DOHH2 (cell line): ENCODE data around the gene ITCH.

Experiments used
- H3F3A ChIP-seq: fragments of 200-600 bp; sonication (generic), shearing (Covaris generic); 2 replicates; pipeline ENCODE4 v1.6.0; 2016; ENCODE audit warnings: antibody characterized with exemption, mild to moderate bottlenecking; ENCODE audit not compliant: control insufficient read depth, insufficient read depth
- H3K27ac ChIP-seq: fragments of 200-600 bp; sonication (generic); 2 replicates; pipeline ENCODE4 v1.5.1; 2014; ENCODE audit warnings: low read depth, mild to moderate bottlenecking, low read length, moderate library complexity
- H3K27me3 ChIP-seq: fragments of 200-600 bp; sonication (generic); 2 replicates; pipeline ENCODE4 v1.6.1; 2014; ENCODE audit warnings: mild to moderate bottlenecking, low read length, mixed read lengths; ENCODE audit not compliant: control insufficient read depth
- H3K36me3 ChIP-seq: fragments of 200-600 bp; sonication (generic); 2 replicates; pipeline ENCODE4 v1.6.1; 2014; ENCODE audit warnings: mild to moderate bottlenecking, low read length, moderate library complexity, mixed read lengths; ENCODE audit not compliant: control insufficient read depth
- H3K4me1 ChIP-seq: fragments of 200-600 bp; sonication (generic); 2 replicates; pipeline ENCODE4 v1.6.1; 2014; ENCODE audit warnings: mild to moderate bottlenecking, low read length, mixed read lengths; ENCODE audit not compliant: control insufficient read depth
- H3K4me2 ChIP-seq: fragments of 200-600 bp; sonication (generic); 2 replicates; pipeline ENCODE4 v1.6.0; 2014; ENCODE audit warnings: mild to moderate bottlenecking, low read length, moderate library complexity
- H3K4me3 ChIP-seq: fragments of 200-600 bp; sonication (generic); 2 replicates; pipeline ENCODE4 v1.5.1; 2014; ENCODE audit warnings: mild to moderate bottlenecking, low read length, mixed read lengths
- H3K79me2 ChIP-seq: fragments of 200-600 bp; sonication (generic); 2 replicates; pipeline ENCODE4 v1.6.1; 2014; ENCODE audit warnings: mild to moderate bottlenecking, low read length, mixed read lengths; ENCODE audit not compliant: control insufficient read depth
- H3K9me2 ChIP-seq: fragments of 200-600 bp; sonication (generic); replicated peaks from 2 replicates; pipeline ENCODE4 v1.6.1; 2014; ENCODE audit warnings: mild to moderate bottlenecking, low read length, mixed read lengths; ENCODE audit not compliant: control insufficient read depth
- H3K9me3 ChIP-seq: fragments of 200-600 bp; sonication (generic); 2 replicates; pipeline ENCODE4 v1.6.1; 2014; ENCODE audit warnings: antibody characterized with exemption, low read length, mixed read lengths; ENCODE audit not compliant: control insufficient read depth, insufficient read depth
- H4K20me1 ChIP-seq: fragments of 200-600 bp; sonication (generic); 2 replicates; pipeline ENCODE4 v1.6.0; 2014; ENCODE audit warnings: low read depth, mild to moderate bottlenecking, antibody characterized with exemption, low read length, moderate library complexity; ENCODE audit not compliant: control insufficient read depth, insufficient read depth
- EZH2phosphoT487 ChIP-seq: fragments of 200-600 bp; sonication (generic); IDR thresholded peaks from 2 replicates; pipeline ENCODE4 v1.6.1; 2017; ENCODE audit warnings: borderline replicate concordance, mild to moderate bottlenecking, antibody characterized with exemption, low read length, moderate library complexity, mixed read lengths
- TF ChIP-seq, protein P1 (sequence below): fragments of 200-600 bp; sonication (generic); IDR thresholded peaks from one replicate; pipeline ENCODE4 v1.5.1; 2014; ENCODE audit warnings: antibody characterized with exemption, mild to moderate bottlenecking, low read depth, low read length; ENCODE audit not compliant: poor library complexity, severe bottlenecking

The ITCH gene

DNA sequence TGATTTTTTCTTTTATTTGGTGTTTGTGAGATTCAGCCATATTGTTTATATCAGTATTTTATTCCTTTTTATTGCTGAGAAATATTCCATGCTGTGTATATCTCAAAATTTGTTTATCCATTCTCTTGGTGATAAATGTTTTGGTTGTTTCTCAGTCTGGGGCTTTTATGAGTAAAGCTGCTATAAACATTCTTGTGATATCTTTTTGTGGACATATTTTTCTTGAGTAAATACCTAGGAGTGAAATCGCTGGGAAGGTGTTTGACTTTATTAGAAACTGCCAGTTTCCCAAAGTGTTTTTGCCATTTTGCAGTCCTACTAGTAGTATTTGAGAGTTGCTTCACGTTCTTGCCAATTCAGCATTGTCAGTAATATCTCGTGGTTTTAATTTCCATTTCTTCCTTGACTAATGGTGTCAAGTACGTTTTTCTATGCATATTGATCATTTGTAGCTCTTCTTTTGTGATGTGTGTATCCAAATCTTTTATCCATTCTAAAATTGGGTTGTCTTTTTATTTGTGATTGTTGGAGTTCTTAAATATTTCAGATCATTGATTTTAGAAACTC is 122.1 kb downstream of the ITCH start:
- Histone ChIP-seq H3K79me2 (no peaks in the 10 kb centered on the region), H3K4me3 (no peak overlapping the region), H3K36me3 (peaks cover 57% of the 10 kb centered on the region), H3F3A (no peaks in the 10 kb centered on the region), H3K27ac (no peak overlapping the region), H3K4me1 (peaks cover 11% of the 10 kb centered on the region), H3K4me2 (no peak overlapping the region), H3K9me2 (no peaks in the 10 kb centered on the region), H4K20me1 (no peaks in the 10 kb centered on the region), H3K9me3 (0 out of 2 replicates have a peak, but pooled peaks cover 2% of the 10 kb centered on the region), H3K27me3 (no peaks in the 10 kb centered on the region)
- TF ChIP-seq EZH2phosphoT487, result no peak
- TF ChIP-seq, protein P1, sequence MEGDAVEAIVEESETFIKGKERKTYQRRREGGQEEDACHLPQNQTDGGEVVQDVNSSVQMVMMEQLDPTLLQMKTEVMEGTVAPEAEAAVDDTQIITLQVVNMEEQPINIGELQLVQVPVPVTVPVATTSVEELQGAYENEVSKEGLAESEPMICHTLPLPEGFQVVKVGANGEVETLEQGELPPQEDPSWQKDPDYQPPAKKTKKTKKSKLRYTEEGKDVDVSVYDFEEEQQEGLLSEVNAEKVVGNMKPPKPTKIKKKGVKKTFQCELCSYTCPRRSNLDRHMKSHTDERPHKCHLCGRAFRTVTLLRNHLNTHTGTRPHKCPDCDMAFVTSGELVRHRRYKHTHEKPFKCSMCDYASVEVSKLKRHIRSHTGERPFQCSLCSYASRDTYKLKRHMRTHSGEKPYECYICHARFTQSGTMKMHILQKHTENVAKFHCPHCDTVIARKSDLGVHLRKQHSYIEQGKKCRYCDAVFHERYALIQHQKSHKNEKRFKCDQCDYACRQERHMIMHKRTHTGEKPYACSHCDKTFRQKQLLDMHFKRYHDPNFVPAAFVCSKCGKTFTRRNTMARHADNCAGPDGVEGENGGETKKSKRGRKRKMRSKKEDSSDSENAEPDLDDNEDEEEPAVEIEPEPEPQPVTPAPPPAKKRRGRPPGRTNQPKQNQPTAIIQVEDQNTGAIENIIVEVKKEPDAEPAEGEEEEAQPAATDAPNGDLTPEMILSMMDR, result no peak

DNA sequence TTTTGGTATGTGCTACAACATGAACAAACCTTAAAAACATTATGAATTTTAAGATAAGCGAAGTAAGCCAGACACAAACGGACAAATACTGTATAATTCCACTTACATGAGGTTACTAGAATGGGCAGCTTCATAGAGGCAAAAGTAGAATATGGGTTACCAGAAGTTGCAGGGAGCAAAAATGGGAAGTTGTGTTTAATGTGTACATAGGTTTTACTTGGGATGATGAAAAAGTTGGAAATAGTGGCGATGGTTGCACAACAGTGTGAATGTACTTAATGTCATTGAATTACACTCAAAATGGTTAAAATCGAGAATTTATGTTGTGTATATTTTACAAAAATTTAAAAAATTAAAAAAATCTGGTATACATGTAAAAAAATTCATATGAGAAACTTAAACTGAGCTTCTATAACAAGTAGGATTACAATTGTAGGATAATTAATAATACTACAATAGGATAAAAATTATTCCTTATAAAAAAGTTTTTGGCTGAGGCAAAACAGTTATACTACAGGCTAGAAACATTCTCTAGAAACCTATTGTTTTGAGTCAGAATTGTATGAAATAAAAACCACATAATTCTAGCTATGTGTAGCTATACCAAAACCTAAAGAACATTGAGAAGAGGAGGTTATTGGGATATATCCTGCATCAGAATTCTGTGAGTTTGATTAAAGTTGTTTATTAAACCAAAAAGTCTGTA is 128.3 kb downstream of the ITCH start:
- no peak overlapping the region for H3K4me2 ChIP-seq
- H4K20me1 ChIP-seq, result no peaks in the 10 kb centered on the region
- no peaks in the 10 kb centered on the region for H3K9me3 ChIP-seq
- no peak overlapping the region for H3K27ac ChIP-seq
- TF ChIP-seq EZH2phosphoT487, result no peak
- TF ChIP-seq, protein P1, result no peak
- H3K4me3 ChIP-seq, result no peak overlapping the region
- H3K9me2 ChIP-seq, result no peaks in the 10 kb centered on the region
- H3K4me1 ChIP-seq, result peaks cover 42% of the 10 kb centered on the region
- H3F3A ChIP-seq, result peaks cover 8% of the 10 kb centered on the region
- H3K27me3 ChIP-seq, result no peaks in the 10 kb centered on the region
- peaks cover 60% of the 10 kb centered on the region for H3K36me3 ChIP-seq
- no peaks in the 10 kb centered on the region for H3K79me2 ChIP-seq

DNA sequence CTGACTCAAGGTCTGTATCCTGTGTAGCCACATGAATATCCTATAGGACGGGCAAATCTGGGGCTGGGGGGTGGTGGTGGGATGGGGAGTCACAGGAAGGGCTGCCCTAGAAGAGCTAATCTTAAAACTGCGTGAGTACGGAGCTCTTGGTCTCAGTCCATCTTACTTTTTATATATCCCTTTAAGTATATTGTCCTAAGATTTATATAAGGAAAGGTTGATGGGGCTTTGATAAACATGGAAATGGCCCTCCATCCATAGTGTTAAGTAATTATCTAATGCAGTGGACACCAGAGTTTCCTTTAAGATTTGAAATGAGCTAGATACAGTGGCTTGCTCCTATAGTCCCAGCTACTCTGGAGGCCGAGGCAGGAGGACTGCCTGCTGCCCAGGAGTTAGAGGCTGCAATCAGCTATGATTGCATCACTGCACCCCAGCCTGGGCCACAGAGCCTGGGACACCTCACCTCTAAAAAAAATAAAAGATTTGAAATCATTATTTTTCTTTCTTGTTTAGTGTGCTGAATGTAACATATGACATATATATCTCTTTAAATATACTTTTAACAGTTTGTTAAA is 128.9 kb downstream of the ITCH start:
- no peaks in the 10 kb centered on the region for H3K9me3 ChIP-seq
- peaks cover 45% of the 10 kb centered on the region for H3K4me1 ChIP-seq
- TF ChIP-seq, protein P1, result no peak
- TF ChIP-seq EZH2phosphoT487, result no peak
- no peaks in the 10 kb centered on the region for H3K79me2 ChIP-seq
- H3K4me2 ChIP-seq, result no peak overlapping the region
- H3F3A ChIP-seq, result peaks cover 8% of the 10 kb centered on the region
- no peaks in the 10 kb centered on the region for H4K20me1 ChIP-seq
- H3K27ac ChIP-seq, result no peak overlapping the region
- no peaks in the 10 kb centered on the region for H3K9me2 ChIP-seq
- peaks cover 64% of the 10 kb centered on the region for H3K36me3 ChIP-seq
- H3K27me3 ChIP-seq, result no peaks in the 10 kb centered on the region
- H3K4me3 ChIP-seq, result no peak overlapping the region
